Body of pancreas (tissue), 4 donors: ENCODE measurements around the gene NSUN3.

Experiments used
- CTCF ChIP-seq, 7 experiments: fragments of 450-650 bp in 4 of 7; fragments of 200-600 bp in 3 of 7; sonication (generic) in 3 of 7; IDR thresholded peaks; one replicate each; pipeline ENCODE4 v1.5.1; 2016 to 2019; ENCODE audit warnings: antibody characterized with exemption in 7 of 7
- POLR2A ChIP-seq, 3 donors: fragments of 450-650 bp; IDR thresholded peaks; one replicate each; pipeline ENCODE4 v1.6.1; 2016; ENCODE audit warnings: antibody characterized with exemption in 3 of 3, mild to moderate bottlenecking in 2 of 3

- TF ChIP-seq POLR2A (IDR thresholded peaks at IDR 0.05): no peak
- TF ChIP-seq CTCF (IDR thresholded peaks at IDR 0.05): no peak
These were observed 12.3 kb upstream of the NSUN3 start for GRCh38 chr3:94050546-94050945.
